Measurements from ENCODE around the gene GGT5.

DNA sequence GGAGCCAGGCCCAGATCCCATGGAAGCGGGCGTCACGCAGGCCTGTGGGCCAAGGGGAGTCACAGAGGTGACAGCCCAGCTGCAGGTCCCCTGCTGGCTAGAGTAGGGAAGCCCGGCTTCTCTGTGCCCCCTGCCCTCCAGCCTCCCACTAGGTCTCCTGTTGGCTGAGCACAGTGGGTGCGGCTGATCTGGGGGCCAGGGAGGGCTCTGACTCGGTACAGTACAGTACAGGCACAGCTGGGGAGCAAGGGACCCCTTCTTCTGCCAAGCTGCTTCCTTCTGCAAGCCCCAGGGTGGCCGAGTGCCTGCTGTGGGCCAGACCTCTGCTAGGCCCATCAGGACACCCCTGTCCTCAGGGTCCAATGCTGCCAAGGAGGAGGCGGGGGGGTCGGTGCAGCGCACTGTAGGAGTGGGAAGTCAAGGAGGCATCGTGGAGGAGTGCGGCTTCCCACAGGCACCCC is 53.5 kb downstream of the GGT5 start:
- TF ChIP-seq, protein P1, sequence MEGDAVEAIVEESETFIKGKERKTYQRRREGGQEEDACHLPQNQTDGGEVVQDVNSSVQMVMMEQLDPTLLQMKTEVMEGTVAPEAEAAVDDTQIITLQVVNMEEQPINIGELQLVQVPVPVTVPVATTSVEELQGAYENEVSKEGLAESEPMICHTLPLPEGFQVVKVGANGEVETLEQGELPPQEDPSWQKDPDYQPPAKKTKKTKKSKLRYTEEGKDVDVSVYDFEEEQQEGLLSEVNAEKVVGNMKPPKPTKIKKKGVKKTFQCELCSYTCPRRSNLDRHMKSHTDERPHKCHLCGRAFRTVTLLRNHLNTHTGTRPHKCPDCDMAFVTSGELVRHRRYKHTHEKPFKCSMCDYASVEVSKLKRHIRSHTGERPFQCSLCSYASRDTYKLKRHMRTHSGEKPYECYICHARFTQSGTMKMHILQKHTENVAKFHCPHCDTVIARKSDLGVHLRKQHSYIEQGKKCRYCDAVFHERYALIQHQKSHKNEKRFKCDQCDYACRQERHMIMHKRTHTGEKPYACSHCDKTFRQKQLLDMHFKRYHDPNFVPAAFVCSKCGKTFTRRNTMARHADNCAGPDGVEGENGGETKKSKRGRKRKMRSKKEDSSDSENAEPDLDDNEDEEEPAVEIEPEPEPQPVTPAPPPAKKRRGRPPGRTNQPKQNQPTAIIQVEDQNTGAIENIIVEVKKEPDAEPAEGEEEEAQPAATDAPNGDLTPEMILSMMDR (conservative IDR thresholded peaks at IDR 0.05 in 1 of 2, IDR thresholded peaks at IDR 0.05 in 1 of 2; ENCODE audit: low read depth in 1 of 2, low read length in 2 of 2) = no peak
- no peak for TF ChIP-seq EZH2 (IDR thresholded peaks at IDR 0.05; ENCODE audit: low read length, missing control alignments)

All from fibroblast of lung (primary cell).